LHCN-M2 (cell line): ENCODE data around the gene LRRC46. TPM values are rescaled to one million over a fixed set of nuclear protein-coding genes. Genes with fewer than 3 reads are reported as not detected.
A peak's percentile ranks its signal among the peaks of the same experiment; 100 is the strongest.

ENCODE experiments used
- DNase-seq: peaks from one replicate; pipeline ENCODE4 v3.0.0-alpha.2; 2012; ENCODE audit warnings: low read depth
- total RNA-seq: library from RNA; depleted of rRNA; stranded (reverse); fragments of >200 nt; gene quantifications from 2 replicates; pipeline ENCODE4 v1.2.3, GENCODE V29; 2014

Gene LRRC46
- total RNA-seq, 1 experiment from 2014 or later = 1.4 TPM

- no peak for DNase-seq
Measured at GRCh38 chr17:47830396-47831002, 971 bp upstream of the LRRC46 start.

DNA sequence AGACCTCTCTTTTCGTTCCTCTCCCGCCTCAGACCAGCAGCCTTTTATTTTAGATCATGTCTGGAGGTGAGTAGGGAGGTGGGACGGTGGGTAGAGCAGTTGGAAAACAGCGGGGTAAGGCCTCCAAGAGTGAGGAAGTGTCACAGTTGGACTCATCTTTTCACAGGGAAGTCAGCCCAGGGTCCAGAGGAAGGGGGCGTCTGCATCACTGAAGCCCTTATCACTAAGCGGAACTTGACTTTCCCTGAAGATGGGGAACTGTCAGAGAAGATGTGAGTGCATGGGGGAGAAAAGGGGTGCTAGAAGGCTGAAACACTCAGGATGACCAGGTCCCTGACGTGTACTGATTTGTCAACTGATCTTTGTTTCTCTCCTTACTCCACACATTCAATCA lies 461 bp downstream of the LRRC46 start:
- DNase-seq = no peak

DNA sequence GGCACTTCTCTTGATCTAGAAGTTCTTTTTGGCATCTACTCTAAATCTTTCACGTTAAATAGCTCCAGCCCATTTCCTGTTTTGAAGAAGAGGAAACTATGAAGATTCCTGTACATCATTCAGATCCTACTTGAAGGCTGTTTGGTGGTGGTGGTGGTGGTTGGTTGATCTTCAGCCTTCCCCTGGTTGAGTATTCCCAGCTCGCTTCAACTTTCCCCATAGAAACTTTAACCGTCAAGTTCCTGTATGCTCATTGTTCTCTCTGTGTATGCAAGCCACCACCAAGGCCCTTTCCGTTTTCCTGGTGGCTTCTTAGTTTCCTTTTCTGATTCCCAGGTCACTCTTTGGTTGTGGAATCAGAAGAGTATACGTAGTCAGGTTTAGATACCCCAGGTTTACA lies 3.3 kb downstream of the LRRC46 start:
- no peak for DNase-seq

GRCh38 chr17:47836601-47837000 lies 5.1 kb downstream of the LRRC46 start:
- DNase-seq = no peak

- peak; percentile 84 for DNase-seq
Measured at GRCh38 chr17:47837401-47838039, 6.0 kb downstream of the LRRC46 start.

DNA sequence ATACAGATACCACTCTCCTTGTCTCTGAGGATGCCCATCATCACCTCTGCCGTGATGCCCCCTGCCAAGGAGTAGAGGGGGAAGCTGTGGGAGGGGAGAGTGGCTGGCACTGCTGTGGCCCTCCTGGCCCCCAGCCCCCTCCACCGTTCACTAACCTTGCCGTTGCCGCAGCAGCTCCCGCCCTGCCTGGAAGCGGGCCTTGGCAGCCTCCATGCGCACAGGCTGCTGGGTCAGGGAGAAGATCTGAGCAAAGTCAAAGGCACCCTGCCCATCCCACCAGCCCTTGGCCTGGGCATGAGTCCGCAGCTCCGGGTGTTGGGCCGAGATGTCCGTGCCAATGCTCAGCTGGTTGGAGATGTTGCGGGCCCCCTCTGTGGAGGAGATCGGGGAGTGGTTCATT lies 7.2 kb downstream of the LRRC46 start:
- no peak for DNase-seq

DNA sequence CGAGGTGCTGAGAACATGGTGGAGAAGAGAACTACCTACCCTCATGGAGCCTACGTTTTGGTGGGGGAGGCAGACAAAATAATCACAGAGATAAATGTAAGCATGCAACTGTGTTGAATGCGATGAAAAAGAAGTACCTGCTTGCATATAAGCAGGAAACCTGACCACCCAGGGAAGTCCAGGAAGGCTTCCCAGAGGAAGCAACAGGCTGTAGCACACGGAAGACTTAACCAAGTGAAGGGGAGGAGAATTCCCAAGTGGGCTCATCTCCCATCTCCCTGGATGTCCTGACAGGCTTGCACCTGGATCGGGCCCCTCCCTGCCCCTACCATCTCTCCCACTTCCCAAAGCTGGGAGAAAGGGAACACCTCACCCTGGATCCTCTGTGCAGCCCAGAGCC lies 7.6 kb downstream of the LRRC46 start:
- no peak for DNase-seq

- DNase-seq = no peak
Measured at GRCh38 chr17:47840001-47840741, 8.7 kb downstream of the LRRC46 start.

- DNase-seq = peak; percentile 80
Measured at GRCh38 chr17:47840742-47841487, 9.4 kb downstream of the LRRC46 start, which contains the start of gene SCRN2. Gene SCRN2 (minus strand): TSS chr17:47841273. CDS start chr17:47840843, 430 bp downstream.

- no peak for DNase-seq
Measured at GRCh38 chr17:47841488-47842291, 10.2 kb downstream of the LRRC46 start.

- no peak for DNase-seq
Measured at GRCh38 chr17:47843391-47843730, 11.9 kb downstream of the LRRC46 start.

DNA sequence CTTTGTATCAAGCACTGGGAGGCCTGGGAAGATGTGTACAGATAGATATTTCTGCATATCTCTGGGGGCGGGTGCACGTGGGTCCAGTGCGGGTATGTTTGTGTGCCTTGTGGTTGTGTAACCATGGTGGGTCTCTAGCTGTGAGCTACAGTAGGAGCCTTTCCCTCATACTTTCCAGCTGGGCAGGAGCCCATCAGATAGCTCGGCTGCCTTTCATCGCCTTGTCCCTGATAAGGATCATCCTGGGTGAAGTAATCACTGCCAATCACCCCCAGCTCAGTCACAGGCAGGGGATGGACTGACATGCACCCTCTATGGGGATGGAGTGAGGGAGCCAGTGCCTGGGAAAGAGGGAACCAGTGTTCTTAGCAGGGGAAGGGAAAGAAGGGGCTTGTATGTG lies 12.8 kb downstream of the LRRC46 start:
- DNase-seq = no peak

- DNase-seq = peak; percentile 22
Measured at GRCh38 chr17:47844814-47845715, 13.6 kb downstream of the LRRC46 start.

- DNase-seq = no peak
Measured at GRCh38 chr17:47845716-47846075, 14.2 kb downstream of the LRRC46 start.

GRCh38 chr17:47846716-47847340 lies 15.4 kb downstream of the LRRC46 start:
- DNase-seq = no peak

- no peak for DNase-seq
Measured at GRCh38 chr17:47847341-47848197, 16.1 kb downstream of the LRRC46 start.

DNA sequence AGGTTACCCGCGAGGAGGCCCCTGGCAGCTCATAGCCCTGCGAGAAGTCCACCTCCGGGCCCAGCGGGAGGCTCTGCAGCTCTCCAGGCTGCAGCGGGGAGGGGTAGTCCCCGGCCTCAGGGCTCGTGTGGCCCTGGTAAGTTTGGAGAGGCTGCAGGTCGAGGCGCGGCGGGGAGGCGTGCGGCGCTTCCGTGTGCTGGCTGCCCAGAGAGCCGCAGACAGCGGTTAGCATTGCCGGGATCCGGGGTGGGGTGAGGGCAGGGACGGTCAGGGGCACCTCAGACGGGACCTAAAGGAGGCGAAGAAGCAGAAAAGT lies 16.7 kb downstream of the LRRC46 start:
- no peak for DNase-seq

GRCh38 chr17:47850373-47850691 lies 18.9 kb downstream of the LRRC46 start:
- no peak for DNase-seq
